HG02571 (cell line): ENCODE data around the gene HOXD9.

ENCODE experiments used
- ATAC-seq: cut with Tn5 transposase; IDR thresholded peaks from one replicate; pipeline ENCODE4 v1.9.1; 2021; ENCODE audit warnings: mild to moderate bottlenecking, moderate library complexity; ENCODE audit not compliant: unreplicated experiment

HOXD9 gene

DNA sequence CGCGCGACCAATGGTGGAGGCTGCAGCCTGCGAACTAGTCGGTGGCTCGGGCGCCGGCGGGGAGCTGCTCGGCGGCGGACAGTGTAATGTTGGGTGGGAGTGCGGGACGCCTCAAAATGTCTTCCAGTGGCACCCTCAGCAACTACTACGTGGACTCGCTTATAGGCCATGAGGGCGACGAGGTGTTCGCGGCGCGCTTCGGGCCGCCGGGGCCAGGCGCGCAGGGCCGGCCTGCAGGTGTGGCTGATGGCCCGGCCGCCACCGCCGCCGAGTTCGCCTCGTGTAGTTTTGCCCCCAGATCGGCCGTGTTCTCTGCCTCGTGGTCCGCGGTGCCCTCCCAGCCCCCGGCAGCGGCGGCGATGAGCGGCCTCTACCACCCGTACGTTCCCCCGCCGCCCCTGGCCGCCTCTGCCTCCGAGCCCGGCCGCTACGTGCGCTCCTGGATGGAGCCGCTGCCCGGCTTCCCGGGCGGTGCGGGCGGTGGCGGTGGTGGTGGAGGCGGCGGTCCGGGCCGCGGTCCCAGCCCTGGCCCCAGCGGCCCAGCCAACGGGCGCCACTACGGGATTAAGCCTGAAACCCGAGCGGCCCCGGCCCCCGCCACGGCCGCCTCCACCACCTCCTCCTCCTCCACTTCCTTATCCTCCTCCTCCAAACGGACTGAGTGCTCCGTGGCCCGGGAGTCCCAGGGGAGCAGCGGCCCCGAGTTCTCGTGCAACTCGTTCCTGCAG is at the start of gene HOXD9:
TSS of gene HOXD9 (plus strand) at position 37 of the 728 bp plus-strand sequence. CDS start at position 87, 50 bp downstream.
- ATAC-seq = no peak

GRCh38 chr2:176072951-176073904 is 49.3 kb upstream of the HOXD9 start:
- no peak for ATAC-seq

DNA sequence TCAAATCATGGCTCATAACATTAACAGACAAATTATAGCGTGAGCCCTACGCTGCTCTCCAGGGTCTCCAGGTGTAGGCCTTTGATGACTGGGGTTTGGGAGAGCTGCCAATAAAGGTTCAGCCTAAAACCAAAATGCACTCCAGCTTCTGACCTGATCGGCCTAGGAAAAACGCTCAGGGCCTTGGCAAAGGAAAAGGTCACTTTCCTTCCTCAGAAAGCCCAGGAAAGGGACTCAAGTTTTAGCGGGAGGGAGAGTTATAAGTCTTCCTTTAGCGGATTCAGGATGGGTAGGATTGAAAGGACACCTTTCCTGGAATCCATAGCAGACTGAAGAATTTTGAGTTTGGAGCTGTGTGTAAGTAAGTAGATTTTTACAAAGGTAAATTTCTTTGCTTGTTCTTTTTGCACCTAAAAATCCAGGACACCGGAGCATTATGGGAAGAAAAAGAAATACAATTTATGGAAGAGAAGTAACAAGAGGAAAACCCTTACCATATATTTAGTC is 47.5 kb upstream of the HOXD9 start:
- ATAC-seq = no peak

GRCh38 chr2:176075481-176075880 is 47.0 kb upstream of the HOXD9 start:
- no peak for ATAC-seq

GRCh38 chr2:176076063-176076462 is 46.5 kb upstream of the HOXD9 start:
- no peak for ATAC-seq

- no peak for ATAC-seq
These were observed 45.7 kb upstream of the HOXD9 start for GRCh38 chr2:176076796-176077195.

DNA sequence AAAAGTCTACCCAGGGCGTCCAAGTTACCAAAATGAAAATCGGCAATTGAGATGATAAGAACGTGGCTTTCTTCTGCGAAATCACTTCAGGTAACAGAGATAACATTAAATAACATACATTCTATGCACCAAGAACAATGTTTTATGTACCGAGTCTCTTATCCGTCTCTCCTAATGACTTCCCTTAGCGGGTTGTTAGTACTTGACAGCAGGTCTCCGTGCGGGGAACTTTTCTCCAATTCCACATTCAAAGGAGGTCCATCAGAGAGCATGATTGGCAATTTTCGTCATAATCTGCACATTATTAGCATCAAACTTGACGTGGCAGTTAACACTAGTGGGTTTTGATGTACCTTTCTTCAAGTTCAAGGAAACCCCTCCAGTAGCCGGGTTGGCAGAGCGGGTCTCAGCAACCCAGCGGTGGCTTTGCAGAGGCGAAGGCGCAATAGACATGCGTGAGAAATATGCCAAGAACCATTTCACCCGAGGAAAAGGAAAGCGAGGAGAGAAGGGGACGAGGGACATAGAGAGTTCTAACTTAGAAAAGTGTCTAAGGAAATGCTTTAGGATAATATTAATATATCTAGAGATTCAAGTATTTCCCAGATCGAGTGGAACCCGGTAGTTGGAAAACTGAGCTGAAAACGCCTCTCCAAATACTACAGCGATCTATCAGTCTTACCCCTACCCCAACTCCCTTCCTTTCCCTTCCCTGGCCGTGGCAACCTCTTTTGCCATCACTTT is 43.8 kb upstream of the HOXD9 start:
- no peak for ATAC-seq

GRCh38 chr2:176079285-176079830 is 43.2 kb upstream of the HOXD9 start:
- no peak for ATAC-seq

DNA sequence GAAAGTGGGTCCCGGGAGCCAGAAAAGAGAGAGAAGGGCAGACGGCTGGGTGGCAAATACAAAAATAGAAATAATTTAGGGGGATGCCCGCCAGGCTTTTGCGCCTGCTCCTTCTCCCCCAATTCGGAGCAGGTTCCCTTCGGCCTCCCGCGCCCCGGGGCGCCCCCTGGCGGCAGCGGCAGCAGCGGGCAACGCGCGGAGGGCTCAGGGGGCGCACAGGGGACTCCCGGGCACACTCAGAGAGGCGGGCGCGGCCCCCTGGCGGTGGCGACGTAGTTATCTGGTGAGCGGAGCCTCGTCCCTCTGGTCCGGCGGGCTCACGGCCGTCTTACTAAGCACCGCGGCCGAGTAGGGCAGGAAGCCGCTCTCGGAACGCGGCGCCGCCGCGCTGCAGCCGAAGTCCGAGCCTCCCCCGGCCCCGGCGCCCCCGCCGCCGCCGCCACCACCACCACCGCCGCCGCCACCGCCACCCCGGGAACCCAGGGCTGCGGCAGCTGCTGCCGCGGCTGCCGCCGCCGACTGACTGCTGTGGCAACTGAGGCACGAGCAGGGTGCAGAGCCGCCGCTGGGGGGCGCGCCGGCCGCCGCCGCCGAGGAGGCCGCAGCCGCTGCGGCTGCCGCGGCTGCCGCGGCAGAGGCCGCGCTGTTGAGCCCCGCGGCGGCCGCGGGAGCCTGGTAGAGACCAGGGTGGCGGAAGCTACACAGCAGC is 42.5 kb upstream of the HOXD9 start:
- no peak for ATAC-seq

DNA sequence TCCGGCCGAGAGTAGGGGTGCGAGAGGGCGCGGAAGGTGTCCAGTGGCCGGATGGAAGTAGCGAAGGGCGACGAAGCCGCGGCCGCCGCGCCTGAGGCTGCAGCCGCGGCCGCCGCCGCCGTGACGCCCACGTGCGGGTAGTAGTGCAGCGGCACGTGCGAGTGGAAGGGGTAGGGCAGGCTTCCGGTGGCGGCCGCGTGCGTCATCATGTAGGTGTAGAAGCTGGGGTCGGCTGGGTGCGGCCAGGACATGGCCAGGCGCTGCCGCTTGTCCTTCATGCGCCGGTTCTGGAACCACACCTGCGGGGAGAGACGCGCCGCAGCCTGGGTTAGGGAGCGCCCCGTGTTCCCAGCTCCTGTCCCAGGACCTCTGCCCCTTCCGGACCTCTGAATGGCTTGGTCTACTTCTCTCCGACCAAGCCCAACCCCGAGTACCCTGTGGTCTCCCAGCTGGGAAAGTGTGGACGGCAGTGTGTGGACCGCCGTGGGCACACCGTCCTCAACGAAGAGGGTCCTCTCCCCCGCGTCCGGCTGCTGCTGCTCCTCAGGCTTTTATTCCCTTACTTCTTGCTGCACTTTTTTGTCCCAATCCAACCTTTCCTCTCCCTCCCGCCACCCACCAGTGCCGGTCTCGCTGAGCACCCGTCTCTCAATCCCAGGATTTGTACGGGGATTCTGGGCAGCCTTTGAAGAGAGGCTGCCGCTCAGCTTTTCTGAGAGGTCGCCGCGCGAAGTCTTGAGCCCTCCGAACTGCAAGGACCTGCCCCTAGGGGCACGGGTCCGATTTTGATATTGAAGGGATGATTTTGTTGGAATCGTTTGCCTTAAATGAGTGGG is 41.8 kb upstream of the HOXD9 start:
- no peak for ATAC-seq

DNA sequence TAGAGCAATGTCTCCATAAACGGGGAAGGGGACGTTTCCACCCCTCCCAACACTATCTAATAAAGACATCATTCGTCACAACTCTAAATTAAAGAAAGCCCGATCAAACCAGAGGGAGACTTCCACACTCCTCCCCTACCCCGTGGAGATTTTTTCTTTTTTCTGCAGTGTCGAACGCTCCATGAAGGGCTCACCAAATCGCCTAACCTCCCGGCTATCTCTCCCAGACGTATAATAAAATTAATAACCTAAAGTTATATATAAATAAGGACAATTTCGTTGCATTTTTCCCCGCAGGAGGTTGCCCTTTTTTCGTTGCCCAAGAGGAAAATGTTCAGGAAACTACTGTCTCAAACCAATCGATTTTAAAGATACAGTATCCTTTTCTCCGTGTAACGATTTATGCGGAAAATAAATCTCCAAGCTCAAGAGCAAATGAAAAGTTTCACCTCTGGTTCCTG is 41.1 kb upstream of the HOXD9 start:
- ATAC-seq = no peak

GRCh38 chr2:176081837-176082524 is 40.5 kb upstream of the HOXD9 start:
- no peak for ATAC-seq

GRCh38 chr2:176082525-176082823 is 40.0 kb upstream of the HOXD9 start:
- ATAC-seq = no peak

DNA sequence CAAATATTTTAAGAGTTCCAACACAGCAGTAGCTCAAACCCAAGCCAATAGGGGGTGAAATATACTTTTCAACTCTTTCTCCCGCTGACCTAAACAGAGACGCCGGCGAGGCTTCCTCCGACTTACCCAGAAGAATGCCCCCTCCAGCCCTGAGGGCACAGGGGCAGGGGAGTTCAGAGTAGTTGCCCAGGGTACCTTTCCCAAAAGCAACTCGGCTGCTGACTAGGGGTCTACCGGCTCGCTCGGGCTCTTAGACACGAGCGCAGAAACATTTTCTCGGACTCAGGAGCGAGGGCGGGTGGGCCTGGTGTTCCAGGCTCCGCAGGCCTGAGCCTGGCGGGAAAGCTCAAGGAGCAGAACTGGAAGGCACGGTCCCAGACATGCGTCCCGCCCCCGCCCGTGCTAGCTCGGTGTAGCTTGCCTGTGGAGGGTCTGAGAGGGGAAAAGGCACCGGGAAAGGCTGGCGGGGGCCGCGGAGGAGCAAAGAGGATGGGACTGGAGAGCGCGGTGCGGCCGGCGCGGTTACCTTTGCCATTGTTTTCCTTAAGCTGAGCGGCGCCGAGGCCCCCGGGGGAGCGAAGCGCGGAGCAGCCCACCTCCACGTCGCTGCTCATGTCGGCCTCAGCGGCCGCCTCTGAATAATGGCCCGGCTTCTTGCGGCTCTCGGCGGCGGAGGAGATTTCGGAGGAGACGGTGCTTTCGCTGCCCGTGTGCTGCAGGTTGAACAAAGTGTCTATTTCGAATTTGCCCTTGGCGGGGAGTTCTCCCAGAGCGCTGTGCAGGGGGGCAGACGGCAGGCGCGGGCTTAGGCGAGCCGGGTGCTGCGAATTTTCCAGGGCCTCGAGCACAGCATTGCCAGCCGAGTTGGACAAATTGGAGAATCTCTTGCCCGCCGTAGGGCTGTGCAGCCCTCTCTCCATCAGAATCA is 39.4 kb upstream of the HOXD9 start:
- no peak for ATAC-seq

DNA sequence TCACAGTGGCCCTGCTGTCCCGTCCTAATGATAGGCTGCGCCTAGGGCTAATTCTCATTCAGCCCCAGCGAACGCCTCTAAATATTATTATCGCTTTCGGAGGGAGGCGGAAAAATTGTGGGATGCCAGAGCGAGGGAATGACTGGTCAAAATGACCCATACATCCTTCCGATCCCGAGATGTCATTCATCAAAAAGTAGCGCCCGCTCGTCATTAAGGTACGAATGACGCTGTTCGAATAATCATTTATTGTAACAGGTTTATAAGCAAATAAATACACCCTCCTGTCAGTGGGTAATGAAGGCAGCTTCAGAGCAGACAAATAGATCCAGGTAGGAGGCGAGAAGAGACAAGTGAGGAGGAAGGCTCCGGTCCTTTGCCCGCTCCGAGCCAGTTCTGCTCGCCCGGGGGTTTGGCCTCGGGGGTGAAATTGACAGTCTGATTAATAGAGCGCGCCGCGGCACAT is 38.7 kb upstream of the HOXD9 start, which contains the start of gene EVX2:
TSS of gene EVX2 (minus strand) at position 167 of the 466 bp plus-strand sequence. CDS start 186 bp downstream, outside the sequence.
- no peak for ATAC-seq

DNA sequence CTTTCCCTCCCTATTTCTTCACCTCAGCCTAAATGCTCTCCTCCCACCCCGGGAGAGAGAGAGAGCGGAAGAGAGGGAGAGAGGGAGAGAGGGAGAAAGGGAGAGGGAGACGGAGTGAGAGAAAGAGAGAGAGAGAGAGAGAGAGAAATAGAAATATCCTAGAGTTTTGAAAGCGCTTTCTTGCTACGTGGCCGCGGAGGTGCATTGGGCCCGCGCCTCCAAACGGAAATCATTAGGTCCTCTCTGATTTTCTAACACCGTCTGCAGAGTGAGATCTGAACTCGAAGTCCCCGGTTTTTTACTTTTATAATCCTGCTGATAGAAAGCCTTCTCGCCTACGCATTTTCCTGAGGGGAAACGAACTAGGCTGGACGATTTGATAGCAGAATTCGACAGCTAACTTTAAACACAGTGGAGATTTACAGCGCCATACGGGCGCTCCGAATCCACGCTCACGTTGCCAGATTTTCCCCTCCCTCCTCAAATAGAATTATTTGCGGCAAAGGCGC is 37.9 kb upstream of the HOXD9 start:
- ATAC-seq = no peak

- ATAC-seq = no peak
These were observed 37.3 kb upstream of the HOXD9 start for GRCh38 chr2:176085120-176085788.
